ENCODE data around the gene TIAL1.

- TF ChIP-seq CTCF (IDR thresholded peaks at IDR 0.05) (no peak), POLR2A (IDR thresholded peaks at IDR 0.05) (no peak)
These were observed 832 bp upstream of the TIAL1 start for GRCh38 chr10:119597405-119598186.

Data from testis (tissue), 2 donors.